ENCODE measurements around the gene GINM1. TPM values are rescaled to one million over a fixed set of nuclear protein-coding genes. Genes with fewer than 3 reads are reported as not detected.

GINM1 gene
- total RNA-seq, 4 donors from 2014 or later = 50.7 to 75.5 (median 58.6) TPM

- TF ChIP-seq CTCF (IDR thresholded peaks at IDR 0.05; ENCODE audit: low read depth) = no peak
These were observed 20.3 kb upstream of the GINM1 start, which contains the start of gene PPIL4 for GRCh38 chr6:149545754-149546471. TSS of gene PPIL4 (minus strand) at chr6:149546043. CDS start at chr6:149546005, 38 bp downstream.

GRCh38 chr6:149551920-149552319, 14.3 kb upstream of the GINM1 start:
- no peak for TF ChIP-seq CTCF (IDR thresholded peaks at IDR 0.05; ENCODE audit: low read depth)

GRCh38 chr6:149558029-149558428, 8.1 kb upstream of the GINM1 start:
- TF ChIP-seq CTCF (IDR thresholded peaks at IDR 0.05; ENCODE audit: low read depth) = no peak

GRCh38 chr6:149559389-149559788, 6.8 kb upstream of the GINM1 start:
- no peak for TF ChIP-seq CTCF (IDR thresholded peaks at IDR 0.05; ENCODE audit: low read depth)

GRCh38 chr6:149560736-149561135, 5.4 kb upstream of the GINM1 start:
- no peak for TF ChIP-seq CTCF (IDR thresholded peaks at IDR 0.05; ENCODE audit: low read depth)

- TF ChIP-seq CTCF (IDR thresholded peaks at IDR 0.05; ENCODE audit: low read depth) = no peak
These were observed 2.8 kb upstream of the GINM1 start for GRCh38 chr6:149563203-149563927.

- TF ChIP-seq CTCF (IDR thresholded peaks at IDR 0.05; ENCODE audit: low read depth) = no peak
These were observed 2.2 kb upstream of the GINM1 start for GRCh38 chr6:149563928-149564325.

Data from subcutaneous adipose tissue (tissue), 4 donors.